SHP77 treated with DMSO at 0.1 percent for 48 hours (cell line): ENCODE data around the gene MARK3.

ENCODE experiments used
- DNase-seq: peaks from one replicate; lab custom pipeline; 2025; lab: John Stamatoyannopoulos, UW

The MARK3 gene

DNA sequence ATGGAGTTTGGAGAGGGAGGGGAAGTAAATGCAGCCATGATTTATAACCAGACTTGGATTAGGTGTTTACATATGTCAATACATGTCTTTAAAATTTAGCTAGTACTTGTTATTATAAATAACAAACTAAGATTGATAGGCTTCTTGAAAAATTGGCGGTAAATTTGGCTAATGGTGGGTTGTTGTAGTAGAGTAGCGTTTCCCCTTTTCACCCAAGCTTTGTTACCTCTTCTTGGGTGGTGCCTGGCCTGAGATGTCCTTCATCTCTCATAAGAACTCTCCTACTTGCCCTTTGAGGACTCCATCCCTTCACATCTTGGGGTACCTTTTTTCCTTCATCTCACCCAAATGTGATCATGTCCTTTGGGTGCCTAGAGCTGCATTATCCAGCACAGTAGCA, 11.2 kb downstream of the MARK3 start:
- DNase-seq = no peak

DNA sequence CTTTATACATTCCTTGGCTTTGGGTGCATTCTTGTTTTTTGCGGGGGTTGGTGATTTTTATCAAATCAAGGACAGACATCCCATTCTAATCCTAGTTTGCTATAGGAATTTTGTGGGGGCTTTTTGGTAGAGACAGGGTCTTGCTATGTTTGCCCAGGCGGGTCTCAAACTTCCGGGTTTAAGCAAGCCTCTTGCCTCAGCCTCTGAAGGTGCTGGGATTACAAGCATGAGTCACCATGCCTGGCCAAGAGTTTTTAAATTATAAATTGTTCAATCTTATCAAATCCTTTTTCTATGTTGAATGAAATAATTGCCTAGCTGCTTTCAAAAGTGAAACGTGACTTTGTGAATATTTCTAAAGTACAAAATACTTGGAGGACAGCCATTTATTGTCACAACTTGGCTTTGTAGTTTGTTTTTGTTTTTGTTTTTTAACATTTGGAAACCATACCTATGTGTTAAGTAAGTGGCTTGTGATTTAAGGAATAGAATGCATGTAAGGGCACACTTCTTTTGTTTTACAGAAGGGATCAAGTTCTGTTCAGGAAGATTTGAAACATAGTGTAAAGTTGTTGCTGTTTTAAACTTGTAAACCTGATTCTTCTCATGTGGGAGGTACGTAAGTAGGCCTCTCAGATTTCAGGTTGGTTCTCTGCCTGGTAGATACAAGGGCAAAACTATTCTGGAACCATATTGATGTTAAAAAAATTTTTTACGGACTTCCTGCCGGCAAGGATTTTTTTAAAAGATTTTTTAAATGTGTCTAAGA, 13.4 kb downstream of the MARK3 start:
- no peak for DNase-seq

DNA sequence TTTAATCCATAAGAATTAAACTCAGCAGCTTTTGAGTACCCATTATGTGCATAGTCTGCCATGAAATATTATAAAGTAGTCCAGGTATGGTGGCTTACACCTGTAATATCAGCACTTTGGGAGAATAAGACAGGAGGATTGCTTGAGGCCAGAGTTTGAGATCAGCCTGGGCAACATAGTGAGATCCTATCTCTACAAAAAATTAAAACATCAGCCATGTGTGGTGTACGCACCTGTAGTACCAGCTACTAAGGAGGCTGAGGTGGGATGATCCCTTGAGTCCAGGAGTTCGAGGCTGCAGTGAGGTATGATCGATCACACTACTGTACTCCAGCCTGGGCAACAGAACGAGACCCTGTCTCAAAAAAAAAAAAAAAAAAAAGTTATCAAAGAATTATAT, 15.3 kb downstream of the MARK3 start:
- no peak for DNase-seq

DNA sequence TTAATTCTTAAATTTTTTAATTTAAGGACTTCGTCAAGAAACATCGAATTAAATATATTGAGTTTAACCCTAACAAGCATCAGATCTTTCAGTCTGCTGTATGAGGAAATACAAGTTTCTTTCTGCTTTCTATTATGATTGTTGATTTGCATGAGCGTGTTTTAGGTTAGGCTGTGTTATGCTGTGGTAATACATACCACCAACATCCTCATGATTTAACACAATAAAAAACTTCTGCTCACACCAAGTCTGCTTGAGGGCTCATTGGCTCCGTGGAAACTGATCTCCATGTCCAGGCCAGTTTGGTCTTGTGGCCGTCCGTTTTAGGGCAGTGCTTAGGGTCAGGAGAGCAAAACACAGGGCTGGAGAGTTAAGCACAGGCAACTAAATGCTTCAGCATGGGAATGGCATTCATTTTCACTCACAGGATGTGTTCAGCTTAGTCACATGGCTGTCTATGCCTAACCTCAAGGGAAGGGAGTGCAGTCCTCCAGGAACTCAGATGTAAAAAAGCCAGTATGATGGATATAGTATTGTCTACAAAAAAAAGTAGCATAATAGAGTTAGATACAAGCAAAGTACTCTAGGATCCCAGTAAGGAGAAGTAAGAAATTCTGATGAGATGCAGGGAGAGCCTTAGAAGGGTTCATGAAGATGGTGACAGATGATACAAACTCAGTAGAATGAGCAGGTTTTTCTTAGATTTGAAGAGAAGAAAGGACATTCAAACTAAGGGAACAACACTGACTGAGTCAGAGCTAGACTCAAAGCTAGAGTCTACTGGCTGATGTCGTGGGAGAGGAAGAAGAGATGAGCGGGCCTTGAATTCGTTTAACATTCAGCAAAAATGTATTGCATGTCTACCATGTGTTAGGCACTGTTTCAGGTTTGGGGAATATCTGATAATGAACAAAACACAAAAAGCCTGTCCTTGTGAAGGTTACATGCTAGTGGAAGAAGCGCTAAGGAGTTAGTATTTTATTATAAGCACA, 16.3 kb downstream of the MARK3 start:
- DNase-seq = no peak

DNA sequence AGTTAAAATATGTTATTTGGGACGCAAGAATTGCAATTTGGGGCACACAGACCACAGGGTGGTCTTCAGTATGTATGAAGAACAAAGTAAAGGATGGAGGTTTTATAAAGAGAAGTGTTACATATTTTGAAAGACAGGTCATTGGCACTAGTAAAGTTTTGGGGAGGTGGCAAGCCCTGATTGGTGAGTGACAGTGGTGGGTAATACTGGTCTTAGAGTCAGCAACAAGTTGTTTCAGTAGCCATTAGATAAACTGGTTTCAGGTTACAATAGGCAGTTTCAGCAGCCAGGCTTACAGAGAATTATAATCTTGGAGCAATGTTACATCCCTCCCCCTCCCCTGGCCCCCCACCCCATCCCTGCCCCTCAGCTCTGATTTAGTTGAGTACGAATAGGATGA, 17.5 kb downstream of the MARK3 start:
- no peak for DNase-seq

DNA sequence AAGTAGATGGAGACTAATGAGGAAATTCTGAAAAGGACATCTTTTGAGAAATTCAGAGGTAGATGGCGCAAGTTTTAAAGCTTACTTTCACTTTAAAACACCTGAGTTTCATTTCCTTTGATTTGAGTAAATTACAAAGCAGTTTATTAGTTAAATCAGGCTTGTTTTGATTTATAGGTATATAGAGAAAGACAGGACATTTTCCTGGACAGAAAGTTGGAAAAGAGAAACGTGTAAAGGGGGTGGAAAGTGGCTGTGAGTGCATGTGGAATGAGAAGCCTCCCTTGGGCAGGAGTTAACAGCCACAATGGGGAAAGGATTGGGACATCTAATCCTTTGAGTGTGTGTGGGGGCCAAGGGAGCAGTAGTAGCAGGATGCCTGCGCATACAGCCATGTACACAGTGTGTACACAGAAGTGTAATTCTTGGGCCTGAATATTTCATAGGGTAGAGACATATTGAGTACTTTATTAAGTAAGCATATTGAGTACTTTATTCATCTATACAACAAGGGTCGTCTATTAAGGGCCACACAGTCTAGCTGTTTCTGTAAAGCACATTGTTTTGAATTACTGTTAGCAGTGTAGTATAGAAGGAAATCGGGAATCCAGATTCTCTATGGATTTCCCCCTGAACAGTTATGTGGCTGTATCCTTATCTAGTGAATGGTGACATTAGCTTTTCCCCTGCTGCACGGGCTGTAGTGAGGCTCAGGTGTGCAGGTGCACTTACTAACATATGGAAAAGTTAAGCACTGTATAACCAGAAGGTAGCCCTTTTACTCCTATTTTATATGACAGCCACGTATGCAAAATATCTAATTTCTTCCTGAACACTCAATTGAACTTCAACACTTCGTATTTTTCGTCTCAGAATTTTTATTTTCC, 19.1 kb downstream of the MARK3 start:
- no peak for DNase-seq

DNA sequence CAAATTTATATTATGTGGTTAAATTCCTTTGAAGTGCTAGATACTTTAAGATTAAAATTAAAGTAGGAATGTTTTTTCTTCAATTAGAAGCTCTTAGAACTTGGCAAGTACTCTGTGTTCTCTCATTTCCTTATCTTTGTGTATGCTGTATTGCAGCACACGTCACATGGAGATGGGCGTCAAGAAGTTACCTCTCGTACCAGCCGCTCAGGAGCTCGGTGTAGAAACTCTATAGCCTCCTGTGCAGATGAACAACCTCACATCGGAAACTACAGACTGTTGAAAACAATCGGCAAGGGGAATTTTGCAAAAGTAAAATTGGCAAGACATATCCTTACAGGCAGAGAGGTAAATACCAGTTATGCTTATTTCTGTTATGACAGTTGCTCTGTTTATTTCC, 19.7 kb downstream of the MARK3 start:
- no peak for DNase-seq

DNA sequence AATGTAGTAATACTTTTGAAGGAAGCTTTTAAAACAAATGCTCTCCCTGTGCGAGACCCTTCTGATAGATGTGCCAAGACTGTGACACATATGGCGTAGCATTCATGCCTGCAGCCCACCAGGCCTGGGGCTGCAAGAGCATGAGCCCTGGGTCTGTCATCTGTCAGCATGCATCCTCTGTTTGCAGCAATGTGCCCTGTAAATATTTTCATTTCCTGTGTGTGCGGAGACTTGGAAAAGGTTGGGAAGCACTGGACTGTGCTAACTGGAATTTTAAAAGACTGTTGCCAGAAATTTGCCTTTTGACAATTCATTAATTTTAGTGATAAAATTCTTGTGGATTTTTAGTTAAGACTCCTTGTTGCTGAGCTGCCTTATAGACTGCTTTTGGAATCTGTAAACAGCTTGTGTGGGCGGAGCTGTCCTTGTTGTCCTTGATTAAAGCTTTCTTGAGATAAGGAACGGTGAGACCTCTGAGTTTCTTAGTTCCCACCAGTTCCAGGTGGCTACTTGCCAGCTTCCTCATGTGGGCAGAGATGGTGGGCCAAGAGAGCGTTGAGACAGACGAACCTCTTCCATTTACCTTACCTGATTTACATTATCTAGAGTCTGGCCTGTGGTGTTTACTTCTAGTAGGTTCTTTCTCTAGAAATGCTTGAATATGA, 23.4 kb downstream of the MARK3 start:
- DNase-seq = no peak

DNA sequence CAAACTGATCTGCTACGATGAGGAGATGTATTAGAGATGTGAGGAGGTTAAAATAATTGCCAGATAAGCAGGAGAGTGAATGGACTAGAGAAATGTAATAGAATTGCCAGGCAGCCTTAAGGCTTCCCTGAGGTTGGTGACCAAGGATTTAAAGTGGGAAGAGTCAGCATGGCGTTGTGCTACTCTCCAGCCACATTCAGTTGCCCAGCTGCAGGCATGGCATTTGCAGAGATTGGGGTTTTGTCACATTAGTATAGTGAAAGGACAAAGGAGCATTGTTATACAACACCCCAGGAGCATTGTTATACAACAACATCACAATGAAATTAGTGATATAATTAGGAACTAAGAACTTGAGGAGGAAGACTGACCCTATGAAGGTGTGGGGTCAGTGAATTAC, 31.7 kb downstream of the MARK3 start:
- DNase-seq = no peak

DNA sequence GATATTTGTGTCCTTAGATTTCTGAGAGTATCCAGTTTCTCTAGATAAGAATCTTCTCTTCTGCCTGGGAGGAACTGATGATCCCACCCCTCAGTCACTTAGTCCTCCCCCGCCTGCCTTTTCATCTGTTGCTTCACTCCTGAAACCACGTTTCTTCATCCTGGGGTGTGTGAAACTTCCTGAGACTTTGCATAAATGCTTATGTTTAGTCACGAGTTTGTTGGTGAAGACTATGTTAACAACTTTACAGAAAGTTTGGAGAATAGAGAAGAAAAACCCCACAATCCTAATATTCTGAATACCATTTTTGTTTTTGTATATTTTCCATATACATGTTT, 33.2 kb downstream of the MARK3 start:
- DNase-seq = no peak

DNA sequence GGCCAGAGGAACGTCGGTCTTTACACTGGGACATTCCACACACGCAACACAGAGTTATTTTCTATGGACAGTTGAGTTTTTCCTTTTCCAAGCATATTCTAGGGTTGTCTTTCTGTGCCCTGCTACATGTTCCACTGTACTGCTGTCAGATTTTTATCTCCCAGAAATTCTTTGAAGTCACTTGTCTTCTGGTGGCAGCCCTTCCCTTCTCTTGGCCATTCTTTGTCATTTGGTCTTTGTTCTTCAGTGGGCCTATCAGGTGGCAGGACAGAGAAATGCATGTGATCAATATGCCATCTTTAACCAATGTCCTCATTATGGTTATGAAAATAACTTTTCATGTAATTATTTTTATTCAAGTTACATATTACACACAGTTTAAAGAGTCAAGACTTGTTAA, 36.3 kb downstream of the MARK3 start:
- DNase-seq = no peak

DNA sequence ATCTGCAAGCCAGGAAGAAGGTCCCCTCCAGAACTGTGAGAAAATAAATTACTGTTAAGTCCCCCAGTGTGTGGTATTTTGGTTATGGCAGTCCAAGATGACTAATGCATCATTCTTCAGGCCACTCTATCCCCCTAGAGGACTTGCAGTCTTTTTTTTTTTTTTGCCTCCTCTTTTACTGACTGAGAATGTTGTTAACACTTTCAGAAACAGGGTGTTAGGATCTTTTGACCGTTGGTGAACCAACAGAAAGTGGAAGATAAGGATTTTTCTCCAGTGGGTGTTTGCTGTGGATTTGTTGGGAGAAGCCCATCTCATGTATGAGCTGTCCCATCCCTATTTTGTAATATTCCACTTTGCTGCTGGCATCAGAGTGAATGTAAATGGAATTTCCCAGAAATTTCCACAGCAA, 37.8 kb downstream of the MARK3 start:
- no peak for DNase-seq

DNA sequence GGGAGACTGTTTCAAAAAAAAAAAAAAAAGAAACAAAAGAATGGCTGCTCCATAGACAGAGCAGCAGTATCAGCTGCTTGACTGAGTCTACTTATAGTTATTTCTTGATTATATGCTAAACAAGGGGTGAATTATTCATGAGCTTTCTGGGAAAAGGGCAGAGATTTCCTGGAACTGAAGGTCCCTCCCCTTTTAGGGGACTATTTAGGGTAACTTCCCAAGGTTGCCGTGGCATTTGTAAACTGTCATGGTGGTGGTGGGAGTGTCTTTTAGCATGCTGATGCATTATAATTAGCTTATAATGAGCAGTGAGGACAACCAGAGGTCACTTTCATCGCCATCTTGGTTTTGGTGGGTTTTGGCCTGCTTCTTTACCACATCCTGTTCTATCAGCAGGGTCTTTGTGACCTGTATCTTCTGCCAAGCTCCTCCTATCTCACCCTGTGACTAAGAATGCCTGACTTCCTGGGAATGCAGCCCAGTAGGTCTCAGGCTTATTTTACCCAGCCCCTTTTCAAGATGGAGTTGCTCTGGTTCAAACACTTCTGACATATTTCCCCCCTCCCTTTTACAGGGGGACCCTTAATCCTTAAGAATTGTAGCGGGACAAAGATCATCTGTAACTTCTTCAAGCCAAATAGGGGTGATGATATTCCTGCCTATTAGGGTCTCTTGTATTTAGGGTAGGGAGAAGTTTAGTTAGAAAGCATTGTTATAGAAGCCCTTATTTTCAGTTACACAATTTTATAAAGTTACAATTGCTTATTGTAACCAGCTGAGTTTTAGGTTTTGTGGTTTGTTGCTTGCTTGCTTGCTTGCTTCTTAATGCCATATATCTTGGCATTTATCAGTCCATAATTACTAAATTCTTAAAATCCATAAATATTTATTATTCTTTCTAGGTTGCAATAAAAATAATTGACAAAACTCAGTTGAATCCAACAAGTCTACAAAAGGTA, 42.5 kb downstream of the MARK3 start:
- no peak for DNase-seq

DNA sequence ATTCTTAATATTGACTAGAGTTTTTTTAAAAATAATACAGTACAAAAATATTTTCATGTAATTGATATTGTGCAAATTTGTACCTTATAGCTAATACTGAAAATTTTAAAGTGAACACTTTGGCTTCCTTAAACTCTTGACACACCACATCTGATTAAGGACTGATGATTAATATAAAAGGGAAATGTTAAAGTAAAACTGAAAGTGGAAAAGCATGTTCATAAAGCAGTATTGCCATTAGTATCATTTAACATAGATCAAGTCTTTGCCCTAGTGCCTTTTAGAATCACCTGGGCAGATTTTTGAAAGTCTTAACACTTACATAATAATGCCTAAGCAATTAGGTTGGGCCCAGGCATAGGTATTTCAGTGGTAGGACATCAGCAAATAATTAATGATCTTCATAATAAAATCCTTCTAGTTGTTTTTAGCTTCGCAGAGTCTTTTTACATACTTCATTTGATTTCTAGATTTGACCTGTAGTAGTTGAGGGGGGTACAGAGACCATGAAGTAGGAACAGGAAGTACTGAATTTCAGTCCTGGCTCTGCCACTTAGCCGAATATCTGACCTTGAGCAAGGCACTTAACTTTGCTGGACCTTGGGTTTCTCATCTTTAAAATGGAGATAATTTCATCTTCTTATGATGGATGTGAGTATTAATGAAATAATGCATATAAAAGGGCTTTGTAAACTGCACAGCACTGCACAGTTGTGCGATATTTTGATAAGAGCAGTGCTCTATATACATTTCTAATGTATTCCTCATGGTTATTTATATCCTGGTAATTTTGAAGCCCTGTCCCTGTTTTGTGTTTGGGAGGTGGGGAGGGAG, 43.7 kb downstream of the MARK3 start:
- no peak for DNase-seq

DNA sequence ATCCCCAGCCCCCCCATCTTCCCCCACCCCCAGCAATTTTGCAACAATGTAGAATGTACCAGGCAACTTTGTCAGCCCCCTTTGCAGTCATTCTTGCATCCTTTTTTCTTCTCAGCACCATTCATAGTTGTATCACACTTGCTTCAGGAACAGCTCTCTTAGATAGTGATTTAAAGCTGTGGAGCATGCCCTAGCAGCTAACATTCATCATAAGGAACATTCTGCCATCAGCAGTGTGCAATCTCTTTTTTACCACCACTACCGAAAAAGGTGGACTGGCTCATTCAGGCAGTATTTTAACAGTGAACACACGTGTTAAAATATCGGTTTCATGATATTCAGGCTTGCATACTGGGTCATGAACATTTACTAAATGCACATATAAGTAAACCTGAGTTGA, 45.1 kb downstream of the MARK3 start:
- DNase-seq = no peak

DNA sequence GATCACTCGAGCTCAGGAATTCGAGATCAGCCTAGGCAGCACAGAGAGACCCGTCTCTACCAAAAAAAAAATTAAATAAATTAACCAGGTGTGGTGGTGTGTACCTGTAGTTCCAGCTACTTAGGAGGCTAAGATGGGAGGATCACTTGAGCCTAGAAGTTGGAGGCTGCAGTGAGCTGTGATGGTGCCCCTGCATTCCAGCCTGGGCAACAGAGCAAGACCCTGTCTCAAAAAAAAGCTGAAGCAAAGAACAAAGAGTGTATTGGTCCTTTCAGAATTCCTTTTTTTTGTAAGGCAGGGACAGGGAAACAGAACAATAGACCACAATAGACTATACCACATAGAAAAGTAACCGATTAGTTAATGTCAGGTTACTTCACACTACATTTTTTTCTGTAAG, 47.4 kb downstream of the MARK3 start:
- no peak for DNase-seq

DNA sequence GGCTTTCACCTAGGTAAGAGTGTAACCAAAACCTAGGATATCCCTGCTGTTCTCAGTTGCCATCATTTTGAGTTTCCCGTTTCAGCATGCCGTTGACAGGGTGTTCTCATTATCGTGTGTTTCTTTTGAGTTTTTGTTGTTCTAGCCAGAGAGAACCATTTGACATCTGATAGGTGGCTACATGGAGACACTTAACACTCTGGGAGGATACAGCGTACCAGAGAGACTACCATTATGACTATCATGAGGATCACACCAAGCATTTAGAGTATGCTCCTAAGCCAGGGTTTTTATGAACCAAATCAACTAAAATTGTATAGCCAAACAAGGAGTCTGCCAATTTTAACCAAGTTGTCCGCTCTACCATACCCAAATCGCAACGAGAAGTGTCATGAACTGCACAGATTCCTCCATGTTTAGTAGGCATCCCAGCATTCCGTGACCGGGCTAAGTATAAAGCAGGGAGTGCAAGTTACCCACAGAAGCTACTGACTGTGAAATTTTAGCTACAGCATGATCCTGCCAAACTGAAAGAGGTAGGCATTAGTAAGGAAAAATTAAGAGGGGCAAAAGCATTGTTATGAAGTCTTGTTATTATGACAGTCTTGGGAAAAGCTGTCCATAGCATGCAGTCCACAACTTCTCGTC, 48.8 kb downstream of the MARK3 start:
- no peak for DNase-seq

DNA sequence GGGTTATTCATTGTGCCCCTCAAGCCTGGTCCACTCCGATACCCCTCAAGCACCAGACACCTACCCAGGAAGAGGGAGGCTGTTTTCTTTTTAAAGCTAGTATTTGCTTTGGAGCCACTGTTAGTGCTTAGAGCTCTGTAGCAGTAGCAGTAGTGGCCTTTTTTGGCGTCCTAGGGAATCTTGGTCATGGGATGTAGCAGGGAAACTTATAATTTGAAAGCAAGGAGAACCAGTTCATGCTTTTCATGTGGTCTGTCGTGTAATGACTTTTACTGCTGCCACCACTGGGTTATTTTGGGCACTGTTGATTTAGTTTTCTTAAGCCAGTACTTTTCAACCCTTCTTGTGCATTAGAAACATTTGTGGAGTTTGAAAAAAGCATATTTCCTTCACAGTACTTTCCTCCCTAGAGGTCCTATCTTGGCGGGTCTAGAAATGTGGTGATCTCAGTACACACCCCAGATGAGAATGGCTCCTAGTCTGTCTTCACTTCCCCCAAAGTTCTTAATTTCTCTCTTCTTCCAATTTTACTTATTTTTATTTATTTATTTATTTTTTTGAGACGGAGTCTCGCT, 49.7 kb downstream of the MARK3 start:
- DNase-seq = no peak

DNA sequence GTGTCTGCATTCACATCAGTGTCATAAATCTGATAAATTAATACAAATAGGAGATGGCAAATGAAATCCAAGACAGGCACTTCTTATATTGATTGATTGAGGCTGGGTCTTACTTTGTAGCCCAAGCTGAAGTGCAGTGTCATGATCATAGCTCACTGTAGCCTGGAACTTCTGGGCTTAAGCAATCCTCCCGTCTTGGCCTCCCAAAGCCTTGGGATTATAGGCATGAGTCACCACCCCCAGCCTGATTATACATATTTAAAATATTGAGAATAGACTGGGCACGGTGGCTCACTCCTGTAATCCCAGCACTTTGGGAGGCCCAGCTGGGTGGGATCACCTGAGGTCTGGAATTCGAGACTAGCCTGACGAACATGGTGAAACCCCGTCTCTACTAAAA, 51.3 kb downstream of the MARK3 start:
- DNase-seq = no peak
